ENCODE results near the gene TANC1. TPM values are rescaled to one million over a fixed set of nuclear protein-coding genes. Genes with fewer than 3 reads are reported as not detected.

The TANC1 gene
- total RNA-seq, 1 donor from 2014 or later: 43.7 TPM

- no peak for DNase-seq
Observed at GRCh38 chr2:159172403-159172802, 204.0 kb downstream of the TANC1 start.

- DNase-seq: no peak
Observed at GRCh38 chr2:159174759-159175158, 206.3 kb downstream of the TANC1 start.

- no peak for DNase-seq
Observed at GRCh38 chr2:159175182-159175581, 206.7 kb downstream of the TANC1 start.

GRCh38 chr2:159175927-159176326 is 207.5 kb downstream of the TANC1 start:
- no peak for DNase-seq

GRCh38 chr2:159176555-159176954 is 208.1 kb downstream of the TANC1 start:
- DNase-seq: no peak

GRCh38 chr2:159177357-159177756 is 208.9 kb downstream of the TANC1 start:
- no peak for DNase-seq

DNA sequence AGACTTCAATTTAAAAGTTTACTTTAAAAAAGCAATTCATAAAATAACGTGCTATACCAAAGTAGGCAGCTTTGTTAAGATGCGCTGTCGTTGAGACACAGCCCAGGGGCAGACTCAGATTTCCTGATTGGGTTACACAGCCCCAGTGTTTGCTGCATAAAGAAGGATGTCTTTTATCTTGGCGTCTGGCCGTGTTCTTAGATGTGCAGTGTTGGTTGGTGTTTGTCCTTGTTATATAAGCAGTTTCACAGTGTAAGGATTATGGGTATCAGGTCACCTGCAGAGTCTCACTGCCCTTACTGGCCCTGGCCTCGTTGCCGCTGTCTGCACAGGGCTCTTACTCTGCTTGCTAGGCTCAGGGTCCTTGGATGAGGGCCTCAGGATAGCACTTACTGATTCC is 209.5 kb downstream of the TANC1 start:
- no peak for DNase-seq

GRCh38 chr2:159179096-159179495 is 210.7 kb downstream of the TANC1 start:
- DNase-seq: no peak

DNA sequence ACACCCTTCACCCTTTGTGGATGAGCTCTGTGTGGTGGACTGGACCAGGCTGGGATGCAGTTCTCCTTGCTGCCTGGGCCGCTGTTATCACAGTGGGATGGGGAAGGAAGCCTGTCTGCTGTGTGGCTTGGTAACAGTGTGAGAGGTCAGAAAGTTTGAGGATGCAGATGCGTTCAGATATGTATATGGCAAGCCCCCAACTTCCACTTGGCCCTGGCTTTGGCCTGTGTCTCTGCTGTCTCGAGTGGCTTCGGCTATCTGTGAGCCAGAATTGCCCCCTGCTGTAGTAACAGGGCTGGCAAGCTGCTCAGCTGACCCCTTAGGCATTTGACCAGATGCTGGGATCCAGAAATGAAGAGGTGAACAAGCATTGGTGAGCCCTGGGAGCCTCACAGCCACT is 211.3 kb downstream of the TANC1 start:
- no peak for DNase-seq

DNA sequence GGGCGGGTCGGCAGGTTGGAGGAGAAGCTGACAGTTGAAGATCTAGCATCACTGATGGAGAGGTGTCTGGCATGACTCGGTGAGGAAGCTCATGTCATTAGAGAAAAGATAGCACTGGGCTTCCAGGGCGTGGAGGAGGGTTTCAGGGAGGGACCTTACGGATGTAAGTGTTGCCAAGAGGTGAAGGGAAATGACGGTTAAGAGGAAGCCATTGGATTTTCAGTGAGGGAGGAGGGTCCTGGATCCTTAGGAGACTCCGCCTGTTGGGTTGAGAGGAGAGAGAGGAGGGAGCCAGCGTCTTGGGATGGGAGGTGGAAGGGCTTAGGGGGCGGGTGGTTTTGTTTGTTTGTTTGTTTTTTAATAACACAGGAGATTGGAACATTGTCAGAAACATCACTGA is 214.9 kb downstream of the TANC1 start:
- DNase-seq: no peak

GRCh38 chr2:159185401-159186130 is 217.1 kb downstream of the TANC1 start:
- no peak for DNase-seq

DNA sequence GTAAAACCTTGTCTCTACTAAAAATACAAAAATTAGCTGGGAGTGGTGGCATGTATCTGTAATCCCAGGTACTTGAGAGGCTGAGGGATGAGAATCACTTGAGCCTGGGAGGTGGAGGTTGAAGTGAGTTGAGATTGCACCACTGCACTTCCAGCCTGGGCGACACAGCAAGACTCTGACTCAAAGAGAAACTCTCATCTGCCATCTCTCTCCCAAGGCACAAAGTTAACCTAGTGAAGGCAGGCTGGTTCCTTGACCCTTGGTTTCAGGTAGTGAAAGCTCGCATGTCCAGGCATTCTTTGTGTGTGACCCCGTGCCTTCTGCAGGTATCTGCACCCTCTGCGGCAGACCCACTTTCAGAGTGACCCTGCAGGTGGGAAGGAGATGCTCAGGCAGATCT is 218.0 kb downstream of the TANC1 start:
- DNase-seq: no peak

DNA sequence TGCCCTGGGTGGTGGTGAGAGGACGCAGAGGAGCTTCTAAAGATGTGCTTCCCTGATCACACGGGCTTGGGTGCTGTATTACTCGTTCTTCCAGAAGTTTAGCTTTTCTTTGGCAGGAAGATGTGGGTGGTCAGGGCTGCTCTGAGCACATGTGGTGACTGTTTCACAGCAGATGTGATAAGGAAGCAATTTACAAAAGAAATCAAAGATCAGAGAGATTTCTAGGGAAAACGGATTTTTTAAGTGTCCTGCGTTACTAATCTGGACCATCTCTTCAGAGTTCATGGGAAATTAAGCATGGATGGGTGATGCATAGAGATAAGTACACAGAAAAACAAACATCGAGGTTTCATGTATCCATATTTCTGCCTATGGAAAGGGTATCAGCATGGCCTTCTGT is 218.7 kb downstream of the TANC1 start:
- DNase-seq: no peak

DNA sequence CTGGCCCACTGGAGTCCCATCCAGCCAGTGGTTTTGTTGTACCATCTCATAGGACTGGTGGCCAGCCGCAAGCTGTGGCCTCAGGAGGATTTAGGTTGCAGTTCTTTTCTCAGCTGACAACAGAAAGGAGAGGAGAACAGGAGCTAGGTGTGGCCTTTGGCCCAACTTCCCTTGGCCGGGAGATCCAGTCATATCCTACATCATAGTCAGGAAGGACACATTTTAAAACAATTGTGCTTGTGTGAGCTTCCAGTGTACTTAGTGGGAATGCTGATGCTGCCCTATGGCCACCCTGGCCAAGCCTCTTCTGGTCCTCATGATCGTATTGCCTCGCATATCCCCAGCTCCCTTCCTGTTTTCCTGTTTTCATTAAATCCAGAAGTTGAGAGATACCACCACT is 220.0 kb downstream of the TANC1 start:
- no peak for DNase-seq

- no peak for DNase-seq
Observed at GRCh38 chr2:159192371-159192918, 224.0 kb downstream of the TANC1 start.

- DNase-seq: no peak
Observed at GRCh38 chr2:159193791-159194190, 225.4 kb downstream of the TANC1 start.

DNA sequence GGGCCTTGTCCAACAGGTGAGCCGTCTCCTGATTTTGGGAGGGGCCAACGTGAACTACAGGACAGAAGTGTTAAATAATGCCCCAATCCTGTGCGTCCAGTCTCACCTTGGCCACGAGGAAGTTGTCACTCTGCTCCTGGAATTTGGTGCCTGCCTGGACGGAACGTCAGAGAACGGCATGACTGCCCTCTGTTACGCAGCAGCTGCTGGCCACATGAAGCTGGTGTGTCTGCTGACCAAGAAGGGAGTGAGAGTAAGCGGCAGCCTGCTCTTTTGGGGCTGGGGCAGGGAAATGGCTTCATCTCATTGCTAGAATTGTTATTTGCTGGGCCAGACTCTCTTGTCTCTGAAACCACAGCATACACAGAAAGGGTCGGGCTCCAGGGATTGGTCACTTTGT is 225.8 kb downstream of the TANC1 start:
- DNase-seq: no peak

- DNase-seq: no peak
Observed at GRCh38 chr2:159195697-159196096, 227.3 kb downstream of the TANC1 start.

DNA sequence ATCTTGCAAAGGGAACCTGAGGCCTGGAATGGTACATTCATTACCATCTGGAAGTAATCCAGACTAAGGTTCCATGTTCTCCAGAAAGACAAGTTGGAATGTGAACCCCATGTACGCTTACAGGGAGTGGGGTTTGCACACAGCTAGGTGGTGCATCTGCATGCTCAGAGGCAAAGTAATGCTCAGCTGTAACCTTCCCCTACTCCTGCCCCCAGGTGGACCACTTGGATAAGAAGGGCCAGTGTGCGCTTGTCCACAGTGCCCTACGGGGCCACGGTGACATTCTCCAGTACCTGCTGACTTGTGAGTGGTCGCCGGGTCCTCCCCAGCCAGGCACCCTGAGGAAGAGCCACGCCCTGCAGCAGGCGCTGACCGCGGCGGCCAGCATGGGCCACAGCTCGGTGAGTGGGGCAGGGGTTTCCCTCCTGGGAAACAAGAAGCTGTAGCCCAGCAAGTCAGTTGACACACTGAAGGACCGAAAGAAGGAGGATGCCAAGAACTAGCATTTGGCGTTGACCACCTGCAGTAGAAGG is 228.0 kb downstream of the TANC1 start:
- no peak for DNase-seq

DNA sequence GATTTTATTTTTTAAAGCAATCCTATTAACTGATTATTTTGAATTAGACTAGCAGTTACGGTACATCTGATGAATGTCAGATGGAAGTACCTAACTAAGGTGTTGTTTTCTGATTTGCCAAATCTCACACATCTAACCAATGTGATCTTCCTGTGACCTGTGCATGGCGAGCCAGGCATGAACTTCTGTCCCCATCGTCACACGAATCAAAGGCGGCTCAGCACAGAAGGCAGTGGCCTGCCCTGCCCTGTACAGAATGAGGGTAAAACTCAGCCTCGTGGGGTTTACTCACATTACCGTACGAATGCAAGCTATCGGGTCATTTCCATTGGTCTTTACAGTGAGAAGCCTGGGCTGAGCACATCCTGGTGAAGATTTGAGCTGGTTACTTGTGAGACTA is 230.8 kb downstream of the TANC1 start:
- DNase-seq: no peak

DNA sequence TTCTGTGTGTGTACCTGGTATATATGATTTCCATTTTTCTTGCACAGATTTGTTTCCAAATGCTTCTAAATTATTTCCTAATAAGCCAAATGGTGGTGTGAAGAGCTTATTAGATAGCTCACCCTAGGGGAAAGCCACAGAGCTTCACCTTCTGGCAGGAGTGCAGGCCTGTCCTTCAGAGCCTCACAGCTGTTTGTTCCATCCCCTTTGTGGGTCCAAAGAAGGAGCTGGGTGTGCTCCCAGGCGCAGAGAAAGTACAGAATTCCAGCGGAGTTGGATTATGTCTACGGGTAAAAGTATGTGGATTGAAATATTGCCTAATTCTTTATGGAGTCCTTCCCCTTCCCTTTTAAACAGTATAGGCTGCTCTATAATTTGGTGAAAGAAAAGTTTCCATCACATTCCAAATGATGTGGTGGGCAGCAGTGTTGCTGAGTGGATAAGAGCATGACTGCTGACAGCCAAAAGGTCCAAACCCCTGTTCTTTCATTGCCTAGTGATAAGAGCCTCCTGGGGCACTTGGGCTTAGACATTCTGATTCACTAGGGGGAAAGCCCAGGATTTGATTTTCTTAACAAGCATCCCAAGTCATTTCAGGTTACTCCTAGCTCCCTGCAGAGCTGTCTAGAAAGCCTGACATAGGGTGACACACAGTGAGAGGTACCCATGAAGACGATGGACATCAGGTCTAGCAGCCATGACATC is 231.5 kb downstream of the TANC1 start:
- DNase-seq: no peak

DNA sequence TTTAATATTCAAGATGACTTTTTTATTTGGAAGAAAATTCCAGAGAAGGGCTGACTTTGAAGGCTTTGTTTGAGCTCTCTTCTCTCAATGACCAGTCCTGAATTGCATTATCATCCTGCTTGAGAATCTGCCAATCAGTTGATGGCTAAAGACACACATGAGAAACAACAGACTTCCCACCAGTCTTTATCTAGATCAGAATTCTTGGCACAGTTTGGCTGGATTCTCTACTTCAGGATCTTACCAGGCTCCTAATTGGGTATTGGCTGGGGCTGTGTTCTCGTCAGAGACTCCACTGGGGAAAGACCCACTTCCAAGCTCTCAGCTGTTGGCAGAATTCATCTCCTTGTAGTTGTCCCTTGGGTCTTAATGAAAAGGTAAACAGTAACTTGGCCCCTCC is 232.1 kb downstream of the TANC1 start:
- DNase-seq: no peak

- no peak for DNase-seq
Observed at GRCh38 chr2:159201360-159202063, 233.1 kb downstream of the TANC1 start.
